SK-N-SH treated with all-trans-retinoic acid at 6 μM for 48 hours (cell line): ENCODE results near the gene FTCD.
"Not testable (repeated sequence)": the region's sequence is repeated elsewhere in the genome, so short reads cannot be mapped to it uniquely, and the experiment has no call there.

ENCODE experiments used
- ATAC-seq: fragments of 200-7000 bp; cut with Tn5 transposase; 3 replicates; pipeline ENCODE4 v1.9.1; 2020; ENCODE audit warnings: mild to moderate bottlenecking, moderate library complexity
- ARNTL ChIP-seq: fragments of 450-650 bp; formaldehyde crosslinking; IDR thresholded peaks from 2 replicates; pipeline ENCODE4 v1.5.0; 2020; ENCODE audit warnings: low read depth, mild to moderate bottlenecking, moderate library complexity, borderline replicate concordance
- CSDC2 ChIP-seq: fragments of 250-450 bp; sonication (Bioruptor Pico); IDR thresholded peaks from 2 replicates; pipeline ENCODE4 v1.5.0; 2020; ENCODE audit warnings: mild to moderate bottlenecking, moderate library complexity
- CSRNP3 ChIP-seq: fragments of 250-450 bp; sonication (Bioruptor Pico); IDR thresholded peaks from 2 replicates; pipeline ENCODE4 v1.5.1; 2021; ENCODE audit warnings: mild to moderate bottlenecking, moderate library complexity
- ESRRG ChIP-seq: fragments of 250-450 bp; sonication (Bioruptor Pico); IDR thresholded peaks from 2 replicates; pipeline ENCODE4 v1.6.1; 2021; ENCODE audit warnings: mild to moderate bottlenecking
- GLIS3 ChIP-seq: fragments of 250-450 bp; sonication (Bioruptor Pico); IDR thresholded peaks from 2 replicates; pipeline ENCODE4 v1.5.0; 2020; ENCODE audit warnings: mild to moderate bottlenecking, moderate library complexity
- ISL1 ChIP-seq: fragments of 250-450 bp; sonication (Bioruptor Pico); IDR thresholded peaks from 2 replicates; pipeline ENCODE4 v2.1.2; 2022; ENCODE audit warnings: mild to moderate bottlenecking, moderate library complexity
- OSR1 ChIP-seq: fragments of 250-450 bp; sonication (Bioruptor Pico); IDR thresholded peaks from 2 replicates; pipeline ENCODE4 v1.8.0; 2022; ENCODE audit warnings: moderate library complexity, mild to moderate bottlenecking, inconsistent platforms
- PATZ1 ChIP-seq: fragments of 250-450 bp; sonication (Bioruptor Pico); IDR thresholded peaks from 2 replicates; pipeline ENCODE4 v1.8.0; 2020; ENCODE audit warnings: mild to moderate bottlenecking, moderate library complexity, borderline replicate concordance
- POU6F1 ChIP-seq: fragments of 250-450 bp; sonication (Bioruptor Pico); IDR thresholded peaks from 2 replicates; pipeline ENCODE4 v1.8.0; 2021; ENCODE audit warnings: low read depth, mild to moderate bottlenecking, moderate library complexity, borderline replicate concordance
- PPARA ChIP-seq: fragments of 250-450 bp; sonication (Bioruptor Pico); IDR thresholded peaks from 2 replicates; pipeline ENCODE4 v1.5.0; 2020; ENCODE audit warnings: mild to moderate bottlenecking, borderline replicate concordance
- RARB ChIP-seq: fragments of 250-450 bp; sonication (Bioruptor Pico); IDR thresholded peaks from 2 replicates; pipeline ENCODE4 v1.8.0; 2021; ENCODE audit warnings: mild to moderate bottlenecking, moderate library complexity
- SNAI2 ChIP-seq: fragments of 250-450 bp; sonication (Bioruptor Pico); IDR thresholded peaks from 2 replicates; pipeline ENCODE4 v1.5.0; 2020; ENCODE audit warnings: mild to moderate bottlenecking, moderate library complexity
- TCF4 ChIP-seq: fragments of 250-450 bp; sonication (Bioruptor Pico); IDR thresholded peaks from 2 replicates; pipeline ENCODE4 v1.8.0; 2021; ENCODE audit warnings: mild to moderate bottlenecking, moderate library complexity, borderline replicate concordance
- TOX ChIP-seq: fragments of 250-450 bp; sonication (Bioruptor Pico); IDR thresholded peaks from 2 replicates; pipeline ENCODE4 v1.8.0; 2021; ENCODE audit warnings: mild to moderate bottlenecking, moderate library complexity, borderline replicate concordance
- TSHZ2 ChIP-seq: fragments of 250-450 bp; sonication (Bioruptor Pico); IDR thresholded peaks from 2 replicates; pipeline ENCODE4 v1.5.0; 2020; ENCODE audit warnings: mild to moderate bottlenecking, moderate library complexity
- ZFP3 ChIP-seq: fragments of 250-450 bp; sonication (Bioruptor Pico); IDR thresholded peaks from 2 replicates; pipeline ENCODE4 v1.5.0; 2020; ENCODE audit warnings: mild to moderate bottlenecking, moderate library complexity
- ZFP30 ChIP-seq: fragments of 450-650 bp; formaldehyde crosslinking; IDR thresholded peaks from 2 replicates; pipeline ENCODE4 v1.5.0; 2022; ENCODE audit warnings: mild to moderate bottlenecking, moderate library complexity
- ZNF565 ChIP-seq: fragments of 450-650 bp; formaldehyde crosslinking; conservative IDR thresholded peaks from 2 replicates; pipeline ENCODE4 v1.5.0; 2020; ENCODE audit warnings: low read depth, mild to moderate bottlenecking, moderate library complexity
- ZNF70 ChIP-seq: fragments of 450-650 bp; formaldehyde crosslinking; IDR thresholded peaks from 2 replicates; pipeline ENCODE4 v1.5.0; 2020; ENCODE audit warnings: mild to moderate bottlenecking, moderate library complexity
- ZNF8 ChIP-seq: fragments of 450-650 bp; formaldehyde crosslinking; IDR thresholded peaks from 2 replicates; pipeline ENCODE4 v1.5.0; 2020; ENCODE audit warnings: mild to moderate bottlenecking, moderate library complexity

The FTCD gene

GRCh38 chr21:46172863-46173528 is 17.6 kb upstream of the FTCD start:
- no peak for TF ChIP-seq ZNF8 (CRISPR knock-in tag)
- TF ChIP-seq TOX (CRISPR knock-in tag) = no peak
- no peak for TF ChIP-seq SNAI2
- no peak for TF ChIP-seq OSR1 (CRISPR knock-in tag)
- no peak for TF ChIP-seq ZFP30 (CRISPR knock-in tag)
- ATAC-seq = no peak

GRCh38 chr21:46171996-46172862 is 16.9 kb upstream of the FTCD start:
- TF ChIP-seq PATZ1 (CRISPR knock-in tag) (no peak), GLIS3 (no peak), CSDC2 (no peak), ZNF70 (no peak), ZNF8 (CRISPR knock-in tag) (no peak)
- TF ChIP-seq, all 23 proteins: peak for 0
- no peak for ATAC-seq

GRCh38 chr21:46171585-46171984 is 16.2 kb upstream of the FTCD start:
- no peak for ATAC-seq
- TF ChIP-seq TSHZ2 (CRISPR knock-in tag) (no peak), GLIS3 (no peak), OSR1 (CRISPR knock-in tag) (no peak), CSDC2 (no peak), ZNF8 (CRISPR knock-in tag) (no peak), ZNF70 (no peak), ZFP30 (CRISPR knock-in tag) (no peak), CSRNP3 (CRISPR knock-in tag) (no peak), SNAI2 (no peak), ZNF565 (no peak), ARNTL (CRISPR knock-in tag) (no peak), POU6F1 (CRISPR knock-in tag) (no peak), ESRRG (CRISPR knock-in tag) (no peak), ISL1 (no peak), ZFP3 (no peak), TOX (CRISPR knock-in tag) (no peak), RARB (no peak), PATZ1 (CRISPR knock-in tag) (no peak), TCF4 (CRISPR knock-in tag) (no peak), PPARA (CRISPR knock-in tag) (no peak)

- ATAC-seq = not testable (repeated sequence)
Observed at GRCh38 chr21:46170436-46171193, 15.2 kb upstream of the FTCD start.
